AG04450 (cell line): ENCODE results near the gene CTBP1. TPM values are rescaled to one million over a fixed set of nuclear protein-coding genes. Genes with fewer than 3 reads are reported as not detected.

Experiments used
- CTCF ChIA-PET: fragments of 300-600, 350-600 bp; formaldehyde crosslinking; extraction: SDS; loops from one replicate; lab custom pipeline; 2022; ENCODE audit warnings: antibody characterized with exemption, inconsistent platforms; lab: Charles Lee
- POLR2A ChIA-PET: fragments of 350-600 bp; formaldehyde crosslinking; extraction: SDS; loops from one replicate; lab custom pipeline; 2021; ENCODE audit warnings: antibody characterized with exemption, inconsistent platforms; lab: Yijun Ruan, JAX
- DNase-seq: peaks from one replicate; pipeline ENCODE4 v3.0.0-alpha.2; 2011; ENCODE audit warnings: low read depth, low spot score
- H3K27ac ChIP-seq: one replicate; pipeline ENCODE4 v1.5.1; 2012; ENCODE audit warnings: low read depth, low read length, control low read depth
- H3K27me3 ChIP-seq: one replicate; pipeline ENCODE4 v1.6.0; 2012; ENCODE audit warnings: low read length; ENCODE audit not compliant: control insufficient read depth, insufficient read depth
- H3K4me3 ChIP-seq: 2 replicates; pipeline ENCODE4 v1.5.1; 2011; ENCODE audit warnings: mild to moderate bottlenecking, low read depth, low read length, control low read depth
- H3K9me3 ChIP-seq: 2 replicates; pipeline ENCODE4 v1.5.1; 2012; ENCODE audit warnings: low read length; ENCODE audit not compliant: control insufficient read depth, insufficient read depth
- polyA plus RNA-seq: library from polyadenylated mRNA; depleted of rRNA; stranded (reverse); fragments of >200 nt; gene quantifications from 2 replicates; pipeline ENCODE4 v1.2.3, GENCODE V29; 2011
- TF ChIP-seq, protein P1 (sequence below): IDR thresholded peaks from 2 replicates; pipeline ENCODE4 v1.5.1; 2011; ENCODE audit warnings: low read depth, low read length, control low read depth, inconsistent platforms

Gene CTBP1
- polyA plus RNA-seq, 1 experiment, result 72.6 TPM

DNA sequence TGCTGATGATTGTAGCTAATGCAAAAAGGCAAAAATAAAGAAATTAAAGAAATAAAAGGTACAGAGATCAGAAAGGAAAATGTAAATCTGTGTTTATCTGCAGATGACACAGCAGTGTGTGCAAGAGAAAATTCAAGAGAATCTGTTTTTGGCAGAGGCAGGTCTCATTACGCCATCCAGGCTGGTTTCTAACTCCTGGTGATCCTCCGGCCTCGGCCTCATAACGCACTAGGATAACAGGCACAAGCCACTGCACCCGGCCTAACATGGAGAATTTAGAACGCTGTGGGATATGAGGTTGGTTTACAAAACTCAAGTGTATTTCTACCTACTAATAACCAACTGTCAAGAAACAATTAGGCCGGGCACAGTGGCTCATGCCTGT lies 29.4 kb downstream of the CTBP1 start:
- TF ChIP-seq, protein P1, sequence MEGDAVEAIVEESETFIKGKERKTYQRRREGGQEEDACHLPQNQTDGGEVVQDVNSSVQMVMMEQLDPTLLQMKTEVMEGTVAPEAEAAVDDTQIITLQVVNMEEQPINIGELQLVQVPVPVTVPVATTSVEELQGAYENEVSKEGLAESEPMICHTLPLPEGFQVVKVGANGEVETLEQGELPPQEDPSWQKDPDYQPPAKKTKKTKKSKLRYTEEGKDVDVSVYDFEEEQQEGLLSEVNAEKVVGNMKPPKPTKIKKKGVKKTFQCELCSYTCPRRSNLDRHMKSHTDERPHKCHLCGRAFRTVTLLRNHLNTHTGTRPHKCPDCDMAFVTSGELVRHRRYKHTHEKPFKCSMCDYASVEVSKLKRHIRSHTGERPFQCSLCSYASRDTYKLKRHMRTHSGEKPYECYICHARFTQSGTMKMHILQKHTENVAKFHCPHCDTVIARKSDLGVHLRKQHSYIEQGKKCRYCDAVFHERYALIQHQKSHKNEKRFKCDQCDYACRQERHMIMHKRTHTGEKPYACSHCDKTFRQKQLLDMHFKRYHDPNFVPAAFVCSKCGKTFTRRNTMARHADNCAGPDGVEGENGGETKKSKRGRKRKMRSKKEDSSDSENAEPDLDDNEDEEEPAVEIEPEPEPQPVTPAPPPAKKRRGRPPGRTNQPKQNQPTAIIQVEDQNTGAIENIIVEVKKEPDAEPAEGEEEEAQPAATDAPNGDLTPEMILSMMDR, result no peak
- no peak for DNase-seq
- Histone ChIP-seq H3K4me3 (no peak overlapping the region), H3K27me3 (no peaks in the 10 kb centered on the region), H3K9me3 (peaks cover 28% of the 10 kb centered on the region; the same call in 1 of the 2 replicates), H3K27ac (no peak overlapping the region)
- ChIA-PET POLR2A (no interaction called here), CTCF (interaction anchor here (0.7 kb wide), 1 partner anchor 88 kb away, joined by 4 read pairs; no protein-coding TSS in a partner anchor)

- ChIA-PET CTCF (interaction anchor here (0.7 kb wide), 1 partner anchor 88 kb away, joined by 4 read pairs; no protein-coding TSS in a partner anchor), POLR2A (interaction anchor here (0.7 kb wide), 1 partner anchor 19 kb away, joined by 4 read pairs; no protein-coding TSS in a partner anchor)
- Histone ChIP-seq H3K9me3 (peaks cover 28% of the 10 kb centered on the region; the same call in 1 of the 2 replicates), H3K27ac (no peak overlapping the region), H3K4me3 (no peak overlapping the region), H3K27me3 (no peaks in the 10 kb centered on the region)
- no peak for DNase-seq
- TF ChIP-seq, protein P1, result no peak
Observed at GRCh38 chr4:1218634-1219565, 30.0 kb downstream of the CTBP1 start.

DNA sequence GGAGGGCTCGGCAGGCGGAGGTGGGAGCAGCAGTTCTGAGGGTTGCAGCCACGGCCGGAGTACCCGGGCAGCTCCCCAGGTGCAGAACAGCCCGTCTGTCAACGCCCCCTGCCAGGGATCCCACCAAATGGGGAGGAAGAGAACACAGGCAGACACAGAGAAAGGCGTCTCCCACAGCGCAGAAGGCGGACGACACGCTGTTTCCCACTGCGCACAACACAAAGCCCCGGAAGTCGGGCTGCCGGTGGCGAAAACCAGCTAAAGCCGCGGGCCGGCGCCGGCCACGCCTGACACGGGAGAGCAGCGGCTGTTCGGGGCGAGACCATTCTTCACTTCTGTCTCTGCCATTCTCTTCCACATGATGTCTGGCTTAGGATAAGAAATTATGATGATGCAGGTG lies 31.6 kb downstream of the CTBP1 start:
- POLR2A ChIA-PET, result no interaction called here

DNA sequence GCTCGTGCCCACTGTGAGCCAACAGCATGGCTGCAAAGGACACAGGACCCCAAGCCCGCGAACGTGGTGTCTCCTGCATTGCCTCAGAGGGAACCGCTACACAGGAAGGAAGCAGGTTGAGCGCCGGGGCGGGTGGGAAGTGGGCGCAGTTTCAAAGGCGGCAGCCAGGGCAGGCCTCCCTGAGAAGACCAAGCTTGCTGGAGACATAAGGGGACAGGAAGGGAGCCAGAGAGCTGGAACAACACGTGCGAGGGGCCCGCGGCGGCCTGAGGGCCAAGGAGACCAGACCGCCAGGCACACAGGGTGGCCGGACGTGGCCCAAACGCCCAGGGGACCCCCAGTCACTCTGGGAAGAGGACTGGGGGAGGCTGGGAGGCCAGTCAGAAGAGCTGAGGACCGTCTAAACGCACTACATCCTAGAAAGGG lies 32.0 kb downstream of the CTBP1 start:
- ChIA-PET CTCF (no interaction called here), POLR2A (no interaction called here)
- Histone ChIP-seq H3K9me3 (peaks cover 20% of the 10 kb centered on the region; the same call in 1 of the 2 replicates), H3K27me3 (no peaks in the 10 kb centered on the region), H3K27ac (no peak overlapping the region), H3K4me3 (no peak overlapping the region)
- TF ChIP-seq, protein P1, result no peak
- no peak for DNase-seq

More for the DNA sequence above, 31.6 kb downstream of the CTBP1 start:
- TF ChIP-seq, protein P1, result no peak
- DNase-seq, result no peak
- Histone ChIP-seq H3K9me3 (peaks cover 25% of the 10 kb centered on the region; the same call in 1 of the 2 replicates), H3K4me3 (no peak overlapping the region), H3K27me3 (no peaks in the 10 kb centered on the region), H3K27ac (no peak overlapping the region)
- CTCF ChIA-PET, result no interaction called here
